Heart left ventricle (tissue), 16 donors: ENCODE data around the gene SMPX. TPM values are rescaled to one million over a fixed set of nuclear protein-coding genes. Genes with fewer than 3 reads are reported as not detected.
A peak's percentile ranks its signal among the peaks of the same experiment; 100 is the strongest.

Experiments
- ATAC-seq, 4 donors: fragments of 200-7000 bp; cut with Tn5 transposase; one replicate each; pipeline ENCODE4 v1.9.1; 2020 to 2022; ENCODE audit warnings: moderate library complexity in 4 of 4, mild to moderate bottlenecking in 3 of 4, moderate number of reproducible peaks in 1 of 4
- DNase-seq, 5 donors: peaks; one replicate each; pipeline ENCODE4 v3.0.0-alpha.2; 2020
- H3K27ac ChIP-seq, 12 donors: fragments of 200-600 bp; sonication (generic) in 4 of 12; one replicate each; pipeline versions ENCODE4 v1.5.0 to v1.8.0; 2016 to 2022; ENCODE audit warnings: mild to moderate bottlenecking in 2 of 12
- H3K27me3 ChIP-seq, 9 donors: fragments of 200-600 bp; sonication (generic) in 2 of 9; one replicate each; pipeline versions ENCODE4 v1.5.1 to v1.8.0; 2016 to 2022; ENCODE audit warnings: mild to moderate bottlenecking in 3 of 9
- H3K36me3 ChIP-seq, 9 donors: fragments of 200-600 bp; sonication (generic) in 2 of 9; one replicate each; pipeline versions ENCODE4 v1.5.0 to v1.8.0; 2018 to 2022; ENCODE audit warnings: mild to moderate bottlenecking in 2 of 9
- H3K4me1 ChIP-seq, 12 donors: fragments of 200-600 bp; sonication (generic) in 4 of 12; one replicate each; pipeline versions ENCODE4 v1.5.0 to v1.8.0; 2016 to 2022; ENCODE audit warnings: mild to moderate bottlenecking in 3 of 12
- H3K4me3 ChIP-seq, 12 donors: fragments of 200-600 bp; sonication (generic) in 4 of 12; one replicate each; pipeline versions ENCODE4 v1.5.0 to v1.8.0; 2017 to 2022; ENCODE audit warnings: mild to moderate bottlenecking in 9 of 12, moderate library complexity in 4 of 12
- H3K9me3 ChIP-seq, 12 donors: fragments of 200-600 bp; sonication (generic) in 4 of 12; one replicate each; pipeline versions ENCODE4 v1.5.0 to v1.8.0; 2016 to 2022; ENCODE audit warnings: mild to moderate bottlenecking in 1 of 12
- POLR2A ChIP-seq, 2 donors: fragments of 450-650 bp; IDR thresholded peaks; one replicate each; pipeline ENCODE4 v1.6.1; 2017; ENCODE audit warnings: antibody characterized with exemption in 2 of 2, mild to moderate bottlenecking in 2 of 2, moderate library complexity in 2 of 2
- WGBS, 4 donors: extraction: QIAGEN DNeasy Blood & Tissue Kit in 2 of 4; methylation state at CpG; one replicate each; pipeline versions ENCODE4 v1.1.5 to v1.1.7; 2013 to 2018; 5-methylcytosine and 5-hydroxymethylcytosine counted together
- intact Hi-C, 10 donors: fragments of 100-400 bp; cut with DNase I; formaldehyde crosslinking; loops; one replicate each; pipeline versions ENCODE4 v1.11.1 to v1.14.2; 2022
- polyA plus RNA-seq, 2 donors: library from polyadenylated mRNA; stranded (reverse); fragments of 200-250 nt; gene quantifications; one replicate each; pipeline ENCODE4 v1.2.3, GENCODE V29; 2013
- total RNA-seq, 9 donors: library from RNA; depleted of rRNA in 2 of 9; stranded (reverse); fragments of >200 nt in 2 of 9; fragmentation: NEBNext Ultra II Directional in 3 of 9; extraction: Animal tissue kit (Norgen Biotek cat#: 25700) in 3 of 9; gene quantifications; one replicate each; pipeline versions ENCODE4 v1.1.0 to v1.2.4, GENCODE V29; 2016 to 2023
- TF ChIP-seq, protein P1 (sequence below), 12 donors: fragments of 200-600 bp; sonication (generic) in 4 of 12; IDR thresholded peaks; one replicate each; pipeline versions ENCODE4 v1.5.0 to v1.8.0; 2018 to 2022; ENCODE audit warnings: antibody characterized with exemption in 12 of 12, mild to moderate bottlenecking in 5 of 12
- donor health status: ischemic (EF 13 %, LVEDD 7.1; RV severe dilation, severe dysfunction).
- donor health status: healthy with polysubstance abuse.
- donor health status: DM: no; HTN: yes; CAD: no.
- donor health status: DM: no; HTN: no; CAD: no.
- donor health status: ischemic (EF 25% LVEDD 6.9; RV normal size, moderate dysfunction).
- donor health status: ischemic (EF 25% LVEDD 5.7; RV mildly dilated, moderate dysfunction).
- donor health status: healthy.
- donor health status: DM: yes; HTN: yes; CAD: no.
- donor health status: ischemic (EF 35%, LVEDD 5.7; RV mildly dilated, moderate dysfunction).
- donor health status: nonischemic (EF 11% LVEDD 7.7; RV severe dilation, severe dysfunction).
- donor health status: DM: yes; HTN: yes; CAD: no.
- donor health status: PGD.
- donor health status: ischemic (EF 29% LVEDD 5.4; RV normal size, mild dysfunction).
- donor health status: nonischemic (EF 23%, LVEDD 6.1; RV moderate dilation, normal function).

Gene SMPX
- total and polyA plus RNA-seq, 11 donors, result 340 to 972 (median 694) TPM

DNA sequence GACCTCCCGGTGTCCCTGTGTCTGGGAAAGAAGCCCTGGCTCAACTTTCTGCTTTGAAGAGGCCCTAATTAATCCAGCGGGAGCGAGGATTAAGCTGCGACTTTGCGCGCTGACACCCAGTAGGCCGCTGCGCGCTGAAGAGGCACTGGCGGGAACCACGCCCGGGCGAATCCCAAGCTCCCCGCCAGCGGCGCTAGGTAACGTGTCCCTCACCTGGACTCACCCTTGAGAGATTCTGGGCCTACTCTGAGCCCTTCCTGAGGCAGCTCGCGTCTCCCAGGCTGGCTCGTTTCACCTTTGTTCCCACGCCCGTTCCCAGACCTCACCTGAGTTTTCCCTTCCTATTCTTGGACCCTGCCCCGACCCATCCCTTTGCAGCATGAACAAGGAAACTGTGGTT is 99.2 kb downstream of the SMPX start:
- peak overlapping the region in 11 of 12 donors; percentile 10 to 58 (median 46) for H3K4me3 ChIP-seq
- intact Hi-C loops, result no loop called here
- ATAC-seq (peak; percentile 47 to 69 (median 54)), DNase-seq (peak in 2 of 5 donors; percentile 11 to 46)
- peak overlapping the region in 11 of 12 donors; percentile 54 to 92 (median 76) for H3K27ac ChIP-seq
- H3K9me3 ChIP-seq, result peaks cover 0 to 4% (median 0%) of the 10 kb centered on the region in 12 donors
- peaks cover 0 to 28% (median 0%) of the 10 kb centered on the region in 9 donors for H3K27me3 ChIP-seq
- WGBS, 4 donors, result 9 to 45% (median 25%) methylated on average over 7 to 23 of the region's 23 CpGs
- no peaks in the 10 kb centered on the region for H3K36me3 ChIP-seq
- no peak for TF ChIP-seq POLR2A (IDR thresholded peaks at IDR 0.05)
- TF ChIP-seq, protein P1, sequence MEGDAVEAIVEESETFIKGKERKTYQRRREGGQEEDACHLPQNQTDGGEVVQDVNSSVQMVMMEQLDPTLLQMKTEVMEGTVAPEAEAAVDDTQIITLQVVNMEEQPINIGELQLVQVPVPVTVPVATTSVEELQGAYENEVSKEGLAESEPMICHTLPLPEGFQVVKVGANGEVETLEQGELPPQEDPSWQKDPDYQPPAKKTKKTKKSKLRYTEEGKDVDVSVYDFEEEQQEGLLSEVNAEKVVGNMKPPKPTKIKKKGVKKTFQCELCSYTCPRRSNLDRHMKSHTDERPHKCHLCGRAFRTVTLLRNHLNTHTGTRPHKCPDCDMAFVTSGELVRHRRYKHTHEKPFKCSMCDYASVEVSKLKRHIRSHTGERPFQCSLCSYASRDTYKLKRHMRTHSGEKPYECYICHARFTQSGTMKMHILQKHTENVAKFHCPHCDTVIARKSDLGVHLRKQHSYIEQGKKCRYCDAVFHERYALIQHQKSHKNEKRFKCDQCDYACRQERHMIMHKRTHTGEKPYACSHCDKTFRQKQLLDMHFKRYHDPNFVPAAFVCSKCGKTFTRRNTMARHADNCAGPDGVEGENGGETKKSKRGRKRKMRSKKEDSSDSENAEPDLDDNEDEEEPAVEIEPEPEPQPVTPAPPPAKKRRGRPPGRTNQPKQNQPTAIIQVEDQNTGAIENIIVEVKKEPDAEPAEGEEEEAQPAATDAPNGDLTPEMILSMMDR (IDR thresholded peaks at IDR 0.05), result no peak
- no peaks in the 10 kb centered on the region for H3K4me1 ChIP-seq

DNA sequence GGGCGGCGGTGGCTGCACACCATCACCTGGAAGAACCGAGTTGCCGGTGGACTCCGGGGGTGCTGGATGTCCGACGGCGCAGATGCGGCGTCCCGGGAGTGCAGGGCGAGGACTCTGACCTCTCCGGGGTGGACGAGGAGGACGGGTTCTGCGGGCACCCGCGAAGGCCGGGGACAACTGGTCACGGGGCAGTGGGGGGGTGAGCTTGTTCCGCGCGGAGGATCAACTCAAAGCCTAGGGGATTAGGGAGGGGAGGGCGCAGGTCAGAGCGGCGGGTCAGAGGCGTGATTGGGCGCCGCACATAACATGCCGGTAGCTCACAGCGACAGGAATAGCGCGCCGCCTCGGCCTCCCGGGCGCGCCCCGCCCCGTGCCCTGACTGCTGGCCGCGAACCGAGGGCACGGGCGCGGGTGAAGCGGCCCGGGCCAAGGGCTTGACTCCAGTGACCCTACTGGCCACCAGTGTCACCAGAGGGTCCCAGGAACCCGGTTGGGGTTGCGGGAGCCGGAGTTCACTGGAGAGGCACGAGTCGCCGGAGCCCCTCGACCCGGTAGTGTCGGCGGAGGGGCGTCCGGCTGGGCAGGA is 99.7 kb downstream of the SMPX start, which contains the start of gene KLHL34:
KLHL34 (minus strand) TSS at position 179 of the 586 bp plus-strand sequence. CDS start 542 bp downstream, outside the sequence.
- peak; percentile 30 to 55 (median 36) for DNase-seq
- intact Hi-C loops, result no loop called here
- peaks cover 0 to 4% (median 0%) of the 10 kb centered on the region in 12 donors for H3K9me3 ChIP-seq
- no peaks in the 10 kb centered on the region for H3K36me3 ChIP-seq
- peak within 1 kb of the TSS in 11 of 12 donors; percentile 54 to 92 (median 76) for H3K27ac ChIP-seq
- ATAC-seq, result peak; percentile 76 to 89 (median 84)
- H3K27me3 ChIP-seq, result peaks cover 0 to 28% (median 0%) of the 10 kb centered on the region in 9 donors
- no peaks in the 10 kb centered on the region for H3K4me1 ChIP-seq
- TF ChIP-seq POLR2A (IDR thresholded peaks at IDR 0.05), result peak in 1 of 2 donors; percentile 47
- TF ChIP-seq, protein P1 (IDR thresholded peaks at IDR 0.05), result no peak
- peak within 1 kb of the TSS in 11 of 12 donors; percentile 10 to 58 (median 46) for H3K4me3 ChIP-seq
- WGBS, 4 donors, result 1 to 57% (median 24%) methylated on average over 44 to 60 of the region's 60 CpGs

DNA sequence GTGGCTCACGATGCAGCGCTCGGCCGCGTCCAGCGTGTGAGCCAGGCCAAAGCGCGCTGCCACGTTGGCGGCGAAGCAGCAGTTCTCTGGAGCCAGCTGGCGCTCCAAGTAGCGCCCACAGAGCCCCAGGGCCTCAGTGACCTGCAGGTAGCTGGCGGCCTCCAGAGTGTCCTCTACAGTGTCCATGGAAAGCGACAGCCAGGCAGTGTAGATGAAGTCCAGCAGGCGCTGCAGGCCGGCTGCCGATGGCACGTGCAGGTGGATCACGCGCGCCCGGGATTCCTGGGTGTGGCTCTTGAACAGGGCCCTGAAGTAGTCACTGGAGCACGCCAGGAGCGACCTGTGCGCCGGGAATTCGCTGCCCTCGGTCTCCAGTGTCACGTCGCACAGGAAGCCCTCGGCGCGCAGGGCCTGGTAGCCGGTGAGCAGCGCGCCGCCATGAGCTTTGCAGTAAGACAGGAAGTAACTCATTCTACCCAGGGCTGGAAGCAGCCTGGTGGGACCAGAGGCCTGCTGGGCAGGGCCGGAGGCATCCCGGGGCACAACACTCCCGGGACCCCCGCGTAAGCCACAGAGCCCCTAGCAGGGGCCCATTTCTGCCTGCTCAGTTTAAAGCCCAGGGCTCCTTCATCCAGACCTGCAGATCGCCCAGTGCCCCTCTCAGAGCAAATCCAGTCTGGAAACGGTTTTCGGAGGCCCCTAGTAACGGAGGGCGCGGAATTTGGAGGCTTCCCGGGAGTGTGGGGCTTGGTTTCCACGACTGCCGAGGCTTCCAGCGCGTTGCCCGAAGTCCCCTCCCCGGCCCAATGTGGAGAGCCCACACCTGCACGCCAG is 100.4 kb downstream of the SMPX start:
- Histone ChIP-seq H3K9me3 (peaks cover 0 to 4% (median 0%) of the 10 kb centered on the region in 12 donors), H3K36me3 (no peaks in the 10 kb centered on the region), H3K4me3 (peak overlapping the region in 10 of 12 donors; percentile 27 to 58 (median 46)), H3K27me3 (peaks cover 0 to 28% (median 0%) of the 10 kb centered on the region in 9 donors), H3K27ac (peak overlapping the region in 9 of 12 donors; percentile 31 to 92 (median 78)), H3K4me1 (no peaks in the 10 kb centered on the region)
- intact Hi-C loops, result no loop called here
- 45 to 52% (median 49%) methylated on average over 19 to 57 of the region's 57 CpGs for WGBS, 4 donors
- no peak for TF ChIP-seq POLR2A (IDR thresholded peaks at IDR 0.05)
- TF ChIP-seq, protein P1 (IDR thresholded peaks at IDR 0.05), result no peak
- ATAC-seq (no peak), DNase-seq (peak in 1 of 5 donors; percentile 43)
